ENCODE data around the gene SALL4.
"Not testable (repeated sequence)": the region's sequence is repeated elsewhere in the genome, so short reads cannot be mapped to it uniquely, and the experiment has no call there.

Gene SALL4

DNA sequence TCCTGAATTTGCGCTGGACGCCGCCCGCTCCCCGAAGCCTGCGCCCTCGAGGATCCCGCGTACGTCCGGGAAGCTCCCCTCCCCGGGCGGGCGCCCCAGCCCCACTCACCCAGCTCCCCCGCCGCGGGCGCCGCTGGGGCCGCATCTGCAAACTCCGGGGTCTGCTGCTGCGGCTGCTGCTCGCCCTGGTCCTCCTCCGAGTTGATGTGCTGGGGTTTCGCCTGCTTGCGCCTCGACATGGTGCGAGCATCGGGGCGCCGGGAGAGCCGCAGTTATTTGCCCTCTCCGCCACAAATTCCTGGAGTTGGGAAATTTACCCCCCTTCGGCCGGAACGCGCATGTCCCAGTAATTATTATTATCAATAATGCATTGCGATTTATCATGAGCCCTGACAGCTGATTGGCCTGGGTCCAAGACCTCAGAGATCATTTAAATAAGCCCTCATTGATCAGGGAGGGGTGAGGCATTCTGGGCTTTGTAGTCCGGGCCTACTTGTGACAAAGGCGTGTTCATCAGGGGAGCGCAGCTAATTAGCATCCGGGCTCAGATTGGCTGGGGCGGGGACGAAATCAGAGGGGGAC lies at the start of gene SALL4:
Gene SALL4 (minus strand): TSS at position 352 of the 582 bp plus-strand sequence. CDS start 113 bp downstream, at position 239.
- no peak for DNase-seq

DNA sequence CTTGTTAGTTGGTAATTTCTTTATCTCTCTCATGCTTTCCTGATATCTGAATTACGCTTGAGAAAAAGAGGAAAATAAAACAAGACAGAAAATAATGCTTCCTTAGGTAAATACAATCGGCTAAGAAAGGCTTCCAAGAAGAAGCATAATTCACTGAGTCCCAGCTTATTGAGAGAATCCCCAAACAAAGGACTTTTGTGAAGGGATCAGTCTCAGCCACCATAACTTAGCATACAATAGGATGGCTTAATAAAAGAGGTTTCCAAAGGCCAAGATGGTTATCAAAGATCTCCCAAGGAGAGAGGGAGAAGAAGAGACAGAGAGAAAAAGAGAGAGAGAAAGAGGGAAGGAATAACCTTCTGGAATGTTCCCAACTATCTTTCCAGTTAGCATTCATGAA lies 46.0 kb upstream of the SALL4 start:
- DNase-seq = no peak

DNA sequence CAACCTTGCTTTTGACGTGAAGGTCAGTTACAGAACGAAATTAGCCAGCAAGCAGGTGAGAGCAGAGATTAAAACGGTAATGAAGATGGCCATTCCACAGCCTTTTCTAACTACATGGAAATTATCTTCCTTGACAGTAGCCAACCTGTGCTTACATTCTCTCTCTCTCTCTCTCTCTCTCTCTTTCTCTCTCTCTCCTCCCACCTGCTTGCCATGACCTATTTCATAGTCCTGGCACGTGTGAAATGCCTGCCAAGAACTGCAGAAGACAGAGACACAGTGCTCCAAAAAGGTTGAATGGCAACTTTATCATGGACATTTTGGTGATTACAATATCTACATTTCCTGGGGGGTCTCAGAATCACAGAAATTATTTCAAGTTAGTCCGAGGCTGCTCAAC lies 38.5 kb upstream of the SALL4 start:
- no peak for DNase-seq

DNA sequence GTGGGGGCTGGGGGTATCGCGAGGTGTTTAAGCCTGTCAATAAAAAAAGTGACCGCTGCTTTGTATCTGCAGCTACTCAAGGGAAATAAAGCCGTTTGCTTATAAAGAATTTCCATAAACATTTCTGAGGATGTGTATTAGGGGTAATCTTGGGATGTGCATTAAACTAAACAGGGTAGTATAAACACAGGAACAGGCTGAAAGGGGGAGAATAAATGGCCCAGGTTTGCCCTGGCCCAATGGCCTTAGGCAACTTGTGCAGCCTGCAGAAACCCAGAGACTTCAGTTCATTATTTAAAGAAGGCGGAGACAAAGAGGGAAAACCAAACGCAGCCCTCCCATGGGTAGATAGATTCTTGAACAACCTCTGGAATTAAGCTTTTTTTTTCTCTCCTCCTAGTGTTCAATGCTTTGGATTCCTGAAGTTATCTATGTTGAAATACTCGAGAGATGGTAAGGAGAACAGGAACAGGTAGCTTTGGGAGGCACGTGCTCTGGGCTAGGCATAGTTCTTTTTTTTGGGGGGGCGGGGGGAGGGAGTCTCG lies 35.6 kb upstream of the SALL4 start:
- peak in 1 of 2 experiments; percentile 10 for DNase-seq

DNA sequence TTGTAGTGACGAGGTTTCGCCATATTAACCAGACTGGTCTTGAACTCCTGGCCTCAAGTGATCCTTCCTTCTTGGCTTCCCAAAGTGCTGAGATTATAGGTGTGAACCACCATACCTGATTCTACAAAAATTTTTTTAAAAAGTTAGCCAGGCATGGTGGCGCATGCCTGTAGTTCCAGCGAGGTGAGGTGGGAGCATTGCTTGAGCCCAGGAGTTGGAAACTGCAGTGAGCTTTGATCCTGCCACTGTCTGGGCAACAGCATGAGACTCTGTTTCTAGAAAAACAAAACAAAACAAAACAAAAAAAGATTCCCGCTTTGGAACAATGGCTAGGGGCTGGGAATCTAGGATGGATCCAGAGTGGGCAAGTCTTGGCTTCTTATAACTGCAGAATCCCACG lies 35.1 kb upstream of the SALL4 start:
- DNase-seq = no peak

DNA sequence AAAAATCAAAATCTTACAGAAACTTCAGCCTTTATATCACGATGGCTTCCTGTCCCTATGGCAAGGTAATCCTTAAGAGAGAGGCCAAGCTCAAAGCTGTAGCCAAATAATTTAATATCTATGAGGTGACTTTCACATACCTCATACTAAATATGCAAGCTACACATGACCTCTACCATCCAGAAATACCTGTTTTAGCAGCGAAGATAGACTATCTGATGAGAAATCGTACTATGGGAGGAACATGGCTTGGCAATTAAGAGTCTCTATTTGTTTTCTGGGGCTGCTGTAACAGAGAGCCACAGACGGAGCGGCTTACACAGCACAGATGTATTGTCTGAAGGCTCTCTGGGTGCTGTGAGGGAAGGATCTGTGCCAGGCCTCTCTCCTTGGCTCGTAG lies 31.0 kb upstream of the SALL4 start:
- DNase-seq = no peak

DNA sequence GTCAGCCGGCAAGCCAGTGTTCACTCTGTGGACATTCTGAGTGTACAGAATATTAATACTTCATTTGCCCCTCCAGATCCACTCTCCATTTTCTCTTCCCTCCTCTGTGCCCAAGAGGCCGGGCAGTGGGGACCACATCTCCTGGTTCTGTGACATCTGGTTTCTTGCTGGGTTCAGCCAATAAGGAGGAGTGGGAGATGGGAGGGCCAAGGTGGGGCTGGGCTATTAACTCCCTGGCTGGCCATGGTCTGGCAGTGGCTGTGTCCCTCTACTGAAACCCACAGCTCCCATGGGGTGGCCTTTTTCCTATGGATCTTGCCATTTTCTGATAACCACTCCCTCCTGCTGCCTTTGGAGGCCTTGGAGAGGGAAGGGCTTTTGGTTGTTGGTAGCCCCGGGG lies 30.0 kb upstream of the SALL4 start:
- no peak for DNase-seq

DNA sequence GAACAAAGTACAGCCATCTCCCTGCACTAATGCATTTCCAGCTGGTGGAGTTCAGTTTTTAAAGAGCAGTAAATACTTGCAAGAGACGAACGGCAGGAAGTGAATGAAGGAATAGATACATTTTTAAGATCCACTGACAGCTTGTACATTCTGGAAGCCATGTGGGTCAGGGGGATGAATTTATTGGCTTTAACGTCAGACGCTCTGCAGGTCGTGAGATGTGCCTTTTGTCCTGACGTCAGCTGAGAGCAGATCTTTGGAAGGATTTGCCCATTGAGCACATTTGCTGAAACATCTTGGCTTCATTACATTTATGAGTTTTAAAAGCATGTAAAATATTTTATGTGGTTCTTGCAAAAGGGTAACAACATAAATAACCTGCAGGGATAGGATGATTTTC lies 29.5 kb upstream of the SALL4 start:
- no peak for DNase-seq

DNA sequence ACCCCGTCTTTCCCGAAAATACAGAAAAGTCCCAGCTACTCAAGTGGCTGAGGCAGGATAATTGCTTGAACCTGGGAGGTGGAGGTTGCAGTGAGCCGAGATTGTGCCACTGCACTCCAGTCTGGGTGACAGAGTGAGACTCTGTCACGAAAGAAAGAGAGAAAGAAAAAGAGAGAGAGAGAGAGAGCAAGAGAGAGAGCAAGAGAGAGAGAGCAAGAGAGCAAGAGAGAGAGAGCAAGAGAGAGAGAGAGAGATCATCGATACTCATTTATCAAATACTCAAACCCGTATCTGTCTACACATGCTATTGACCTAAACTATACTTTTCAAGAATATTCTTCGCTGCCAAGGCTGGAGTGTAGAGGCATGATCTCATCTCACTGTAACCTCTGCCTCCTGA lies 28.2 kb upstream of the SALL4 start:
- no peak for DNase-seq

DNA sequence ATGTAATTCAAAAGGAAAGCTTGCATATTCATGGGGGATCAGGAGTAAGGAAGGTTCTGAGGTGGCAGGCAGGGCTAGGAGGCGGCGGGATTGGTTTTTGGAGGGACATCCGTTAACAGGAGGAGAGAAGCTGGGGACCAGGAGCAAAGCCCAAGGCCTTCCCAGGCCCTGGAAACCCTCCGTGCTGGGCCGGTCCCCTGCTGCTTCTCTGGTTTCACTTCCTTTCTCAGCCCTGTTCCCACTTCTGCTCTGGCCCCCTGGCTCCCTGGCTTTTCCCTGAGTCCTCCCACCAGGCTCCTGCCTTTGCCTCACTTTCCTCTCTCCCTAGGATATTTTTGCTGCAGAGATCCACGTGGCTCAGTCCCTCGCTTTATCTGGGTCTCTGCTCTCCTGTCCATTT lies 26.4 kb upstream of the SALL4 start:
- no peak for DNase-seq

DNA sequence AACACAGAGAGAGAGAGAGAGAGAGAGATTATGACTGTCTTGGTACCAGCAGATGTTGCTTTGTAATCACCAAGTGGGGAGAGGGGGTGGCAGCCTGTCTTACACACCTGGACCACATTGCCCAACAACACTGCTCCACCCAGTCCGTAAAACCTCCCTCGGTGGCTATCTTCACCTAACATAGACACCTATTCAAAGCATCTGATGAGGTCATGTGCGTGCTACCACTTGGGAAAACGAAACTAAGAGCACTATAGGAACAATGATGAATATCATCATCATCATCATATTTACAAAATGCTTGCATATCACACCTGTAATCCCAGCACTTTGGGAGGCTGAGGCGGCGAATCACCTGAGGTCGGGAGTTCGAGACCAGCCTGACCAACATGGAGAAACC lies 24.1 kb upstream of the SALL4 start:
- no peak for DNase-seq

DNA sequence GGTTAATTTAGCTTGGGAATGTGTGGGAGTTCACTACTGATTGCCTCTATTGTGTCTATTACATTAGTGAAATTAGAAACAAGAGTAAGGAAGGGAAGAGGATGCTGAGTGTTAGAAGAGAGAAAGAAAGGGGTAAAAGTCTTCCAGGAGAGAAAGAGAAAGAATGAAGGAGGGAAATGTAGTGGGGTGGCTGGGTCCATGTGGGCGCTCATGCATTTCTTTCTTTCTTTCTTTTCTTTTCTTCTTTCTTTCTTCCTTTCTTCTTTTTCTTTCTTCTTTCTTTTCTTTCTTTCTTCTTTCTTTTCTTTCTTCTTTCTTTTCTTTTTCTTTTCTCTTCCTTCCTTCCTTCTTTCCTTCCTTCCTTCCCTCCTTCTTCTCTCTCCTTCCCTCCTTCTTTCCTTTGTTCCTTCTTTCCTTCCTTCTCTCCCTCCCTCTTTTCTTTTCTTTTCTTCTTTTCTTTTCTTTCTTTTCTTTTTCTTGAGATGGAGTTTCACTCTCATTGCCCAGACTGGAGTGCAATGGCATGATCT lies 16.2 kb upstream of the SALL4 start:
- no peak for DNase-seq

DNA sequence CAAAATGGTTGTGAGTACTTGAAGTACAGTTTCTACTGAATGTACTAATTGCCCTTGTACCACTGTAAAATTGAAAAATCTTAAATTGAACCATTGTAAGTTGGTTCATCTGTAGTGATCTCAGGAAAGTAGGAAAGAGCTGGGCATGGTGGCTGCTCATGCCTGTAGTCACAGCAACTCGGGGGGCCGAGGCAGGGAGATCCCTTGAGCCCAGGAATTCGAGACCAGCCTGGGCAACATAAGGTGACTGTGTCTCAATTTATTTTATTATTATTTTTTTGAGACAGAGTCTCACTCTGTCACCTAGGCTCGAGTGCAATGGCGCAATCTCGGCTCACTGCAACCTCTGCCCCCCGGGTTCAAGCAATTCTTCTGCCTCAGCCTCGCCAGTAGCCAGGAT lies 14.5 kb upstream of the SALL4 start:
- not testable (repeated sequence) for DNase-seq

DNA sequence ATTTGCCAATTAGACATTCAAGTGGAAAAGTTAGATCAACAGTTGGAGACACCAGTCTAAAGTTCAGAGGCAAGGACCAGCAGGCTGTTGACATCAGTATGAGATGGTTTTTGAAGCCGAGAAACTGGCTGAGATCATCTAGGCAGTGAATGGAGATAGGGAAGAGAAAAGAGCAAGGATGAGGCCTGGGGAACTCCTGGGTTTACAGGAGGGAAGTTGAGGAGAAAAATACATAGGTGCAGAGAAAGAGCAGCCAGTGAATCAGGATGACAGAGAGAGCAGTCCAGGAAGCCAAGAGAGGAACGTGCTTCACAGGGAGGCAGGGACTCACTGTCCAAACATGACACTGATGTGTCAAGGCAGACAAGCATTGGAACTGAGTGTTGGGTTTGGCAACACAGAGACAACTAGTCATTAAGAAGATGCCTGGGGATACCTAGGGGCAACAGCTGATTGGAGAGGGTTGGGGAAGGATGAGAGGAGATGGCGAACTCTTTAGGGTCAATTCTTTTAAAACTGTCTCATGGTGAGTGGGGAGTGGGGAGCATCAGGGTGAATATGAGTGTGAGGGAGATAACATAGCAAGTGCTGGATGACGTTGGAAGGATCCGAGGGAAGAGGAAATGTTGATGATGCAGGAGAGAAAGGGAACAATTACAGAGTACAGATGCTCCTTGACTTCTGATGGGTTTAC lies 13.2 kb upstream of the SALL4 start:
- DNase-seq = no peak

DNA sequence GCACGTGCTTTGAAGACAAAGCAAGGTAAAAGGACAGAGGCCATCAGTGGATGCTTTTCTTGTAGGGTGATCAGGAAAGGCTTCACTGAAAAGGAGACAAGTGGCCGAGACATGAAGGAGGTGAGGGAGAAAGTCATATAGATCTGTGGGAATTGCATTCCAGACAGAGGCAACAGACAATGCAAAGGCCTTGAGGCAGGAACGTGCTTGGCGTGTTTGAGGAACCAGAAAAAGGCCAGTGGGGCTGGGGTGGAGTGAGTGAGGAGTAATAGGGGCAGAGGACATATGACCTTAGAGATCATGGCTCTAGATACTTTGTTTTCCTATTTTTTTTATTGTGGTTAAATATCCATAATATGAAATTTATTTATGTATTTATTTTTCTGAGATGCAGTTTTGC lies 10.5 kb upstream of the SALL4 start:
- DNase-seq = no peak

DNA sequence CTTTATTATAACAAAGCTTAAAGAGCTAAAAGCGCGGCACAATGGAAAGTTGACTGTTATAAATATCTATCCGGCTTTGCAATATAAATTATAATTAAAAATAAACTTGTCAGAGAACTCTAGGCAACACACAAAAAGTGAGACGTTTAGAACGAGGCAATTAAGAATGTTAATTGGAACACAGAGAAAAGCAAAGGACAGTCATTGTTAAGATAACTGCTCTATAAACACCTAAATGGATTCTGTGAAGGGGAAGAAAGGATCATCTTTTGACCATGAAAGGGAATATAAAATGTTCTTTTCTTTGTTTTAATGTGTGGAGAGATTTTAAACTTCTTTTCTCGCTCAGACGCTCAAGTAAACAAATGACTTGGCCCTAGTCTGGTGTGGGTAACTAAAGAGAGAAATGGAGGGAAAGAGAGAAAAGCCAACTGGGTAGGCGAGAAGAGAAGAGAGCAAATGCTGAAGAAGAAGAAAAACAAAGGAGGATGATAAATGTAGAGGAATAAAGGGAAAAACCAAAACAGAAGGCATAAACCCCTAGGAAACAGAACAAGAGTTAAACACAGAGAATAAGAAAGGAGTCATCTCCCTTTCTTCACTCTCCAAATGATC lies 9.3 kb upstream of the SALL4 start:
- no peak for DNase-seq

DNA sequence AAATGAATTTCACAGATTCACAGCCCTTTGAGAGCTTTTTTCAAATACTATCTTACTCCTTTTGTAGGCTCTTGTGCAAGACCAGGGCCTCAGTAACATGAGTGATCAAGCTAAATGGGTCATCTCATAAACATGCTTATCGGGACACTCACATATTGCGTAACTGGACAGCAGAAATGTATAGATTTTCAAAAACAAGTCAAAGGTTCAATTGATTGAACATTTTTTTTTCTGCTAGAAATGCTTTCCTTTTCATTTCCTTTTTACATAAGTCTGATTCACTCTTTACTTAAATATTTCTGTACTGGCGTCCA lies 8.7 kb upstream of the SALL4 start:
- no peak for DNase-seq

DNA sequence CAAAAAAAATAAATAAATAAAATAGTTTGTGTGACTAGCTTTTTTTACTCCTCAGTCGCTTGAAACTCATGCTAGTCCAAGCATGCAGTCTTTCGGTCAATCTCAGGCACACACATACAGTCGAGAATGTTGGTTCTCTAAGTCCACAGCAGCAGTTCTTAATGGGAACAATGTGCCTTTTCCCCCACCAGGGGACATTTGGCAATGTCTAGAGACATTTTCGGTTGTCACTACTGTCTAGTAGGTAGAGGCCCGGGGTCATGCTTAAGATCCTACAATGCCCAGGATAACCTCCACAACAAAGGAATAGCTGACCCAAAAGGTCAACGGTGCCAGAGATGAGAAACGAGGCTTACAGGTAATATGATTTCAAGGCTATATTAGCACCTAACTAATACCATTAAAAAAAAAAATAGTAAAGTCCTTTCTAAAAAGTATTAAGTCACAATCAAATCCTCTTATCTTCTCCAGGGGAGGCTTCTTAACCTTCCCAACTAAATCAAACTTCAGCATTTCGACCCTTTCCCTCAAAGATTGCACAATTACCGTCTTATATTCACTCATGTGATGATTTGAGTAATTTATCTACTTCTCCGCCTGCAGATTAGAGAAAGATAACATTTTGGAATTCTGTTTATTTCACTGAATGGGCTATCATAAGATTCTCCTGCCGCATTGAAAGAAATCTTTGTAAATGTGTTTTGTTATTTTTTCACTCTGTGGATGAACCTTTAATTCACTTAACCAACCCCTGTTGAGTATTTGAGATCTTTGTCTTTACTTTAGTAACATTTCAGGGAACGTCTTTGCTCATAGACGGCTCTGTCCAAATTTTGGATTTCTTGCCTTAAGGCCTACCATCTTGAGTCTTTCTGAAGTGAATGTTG lies 8.1 kb upstream of the SALL4 start:
- DNase-seq = no peak

DNA sequence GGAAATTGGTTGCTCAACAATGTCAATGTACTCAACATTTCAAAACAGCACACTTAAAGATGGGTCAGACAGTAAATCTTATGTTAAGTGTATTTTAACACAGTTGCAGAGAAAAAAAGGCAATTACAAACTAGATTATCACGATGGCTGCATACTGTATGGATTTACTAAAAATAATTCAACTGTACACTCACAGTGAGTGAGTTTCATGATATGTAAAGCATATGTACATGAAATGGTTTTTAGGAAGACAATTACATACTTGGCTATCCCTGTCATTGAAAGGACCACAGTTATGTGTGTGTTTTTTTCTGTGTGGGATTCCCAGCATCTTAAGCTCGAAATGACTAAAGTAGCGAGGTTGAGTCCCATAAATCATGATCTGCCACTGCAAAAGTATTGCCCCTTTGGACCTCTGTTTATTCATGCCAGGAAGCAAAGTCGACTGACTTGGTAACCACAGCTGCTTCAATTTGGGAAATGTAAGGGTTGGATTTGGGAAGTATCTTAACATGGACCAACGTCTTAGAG lies 5.5 kb upstream of the SALL4 start:
- DNase-seq = no peak

DNA sequence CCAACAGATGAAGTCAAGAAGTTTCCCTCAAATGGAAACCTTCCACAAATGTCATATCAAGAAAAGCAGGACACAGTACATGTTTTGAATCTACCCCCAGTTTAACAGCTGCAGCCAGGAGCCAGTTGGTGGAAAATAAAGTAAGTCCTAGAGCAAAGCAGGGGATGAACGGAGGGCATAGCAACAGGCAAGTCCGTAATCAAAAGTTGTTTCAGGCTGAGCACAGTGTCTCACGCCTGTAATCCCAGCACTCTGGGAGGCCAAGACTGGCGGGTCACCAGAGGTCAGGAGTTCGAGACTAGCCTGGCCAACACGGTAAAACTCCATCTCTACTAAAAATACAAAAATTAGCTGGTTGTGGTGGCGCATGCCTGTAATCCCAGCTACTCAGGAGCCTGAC lies 2.4 kb upstream of the SALL4 start:
- DNase-seq = no peak

DNA sequence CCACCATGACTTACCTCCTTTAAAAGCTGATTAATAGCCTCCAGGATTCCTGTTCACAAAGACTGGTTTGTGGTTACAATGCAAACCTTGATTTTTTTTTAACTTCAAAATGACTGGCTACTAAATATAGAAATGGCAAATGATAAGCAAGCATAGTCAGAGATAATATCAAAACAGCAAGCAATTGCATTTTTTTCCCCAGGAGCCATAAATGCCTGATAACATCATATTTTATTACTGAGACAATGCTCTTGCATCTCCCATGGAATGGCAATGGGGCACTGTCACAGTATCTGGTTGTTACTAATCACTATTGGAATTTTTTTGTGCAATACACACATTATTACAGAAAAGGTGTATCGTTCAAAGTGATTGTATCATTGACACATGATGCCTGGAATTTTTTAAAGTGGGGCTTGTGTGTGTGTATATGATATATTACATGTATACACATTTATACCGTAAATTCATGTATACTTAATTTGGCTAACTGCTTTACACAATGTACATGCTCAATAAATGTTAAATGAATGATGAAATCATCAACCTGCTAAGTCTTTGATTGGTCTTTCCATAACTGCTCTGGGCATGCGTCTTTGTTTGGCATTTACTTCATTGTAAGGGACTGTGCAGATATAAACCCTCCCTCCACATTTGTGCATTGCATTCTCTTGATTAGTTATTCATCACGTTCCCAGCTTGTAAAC lies 980 bp upstream of the SALL4 start:
- DNase-seq = no peak

DNA sequence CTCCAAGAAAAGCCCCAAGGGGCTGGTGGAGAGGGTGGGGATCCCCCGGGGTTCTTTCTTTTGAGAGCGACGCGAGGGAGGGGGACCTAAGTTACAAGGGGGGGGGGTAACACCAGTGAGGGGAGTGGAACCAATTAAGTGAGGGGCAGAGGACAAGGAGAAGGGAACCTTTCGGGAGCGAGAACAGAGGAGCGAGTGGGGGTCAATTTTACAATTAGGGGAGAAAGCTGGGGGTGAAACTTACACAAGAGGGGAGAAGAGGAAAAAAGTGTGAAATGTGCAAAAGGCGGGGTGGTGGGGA lies 548 bp downstream of the SALL4 start:
- DNase-seq = no peak

Measured in NCI-H526 (cell line).